GM19328 (cell line): ENCODE data around the gene RABL6.
"Not testable (repeated sequence)": the region's sequence is repeated elsewhere in the genome, so short reads cannot be mapped to it uniquely, and the experiment has no call there.

Source experiments
- ATAC-seq: cut with Tn5 transposase; IDR thresholded peaks from one replicate; pipeline ENCODE4 v1.9.1; 2021; ENCODE audit warnings: mild to moderate bottlenecking, moderate library complexity; ENCODE audit not compliant: unreplicated experiment

RABL6 gene

GRCh38 chr9:136794281-136794999 is 13.3 kb upstream of the RABL6 start:
- ATAC-seq: no peak

- no peak for ATAC-seq
Measured at GRCh38 chr9:136795000-136795348, 12.8 kb upstream of the RABL6 start.

- no peak for ATAC-seq
Measured at GRCh38 chr9:136796238-136796774, 11.4 kb upstream of the RABL6 start, which contains the start of gene CCDC183. Gene CCDC183 (plus strand): TSS chr9:136796338. CDS start chr9:136796398, 60 bp downstream.

- not testable (repeated sequence) for ATAC-seq
Measured at GRCh38 chr9:136796775-136797347, 10.9 kb upstream of the RABL6 start.

- ATAC-seq: no peak
Measured at GRCh38 chr9:136798708-136799078, 9.1 kb upstream of the RABL6 start.

- ATAC-seq: no peak
Measured at GRCh38 chr9:136799079-136799853, 8.5 kb upstream of the RABL6 start.

GRCh38 chr9:136799854-136800657 is 7.7 kb upstream of the RABL6 start:
- ATAC-seq: no peak

- no peak for ATAC-seq
Measured at GRCh38 chr9:136802321-136802720, 5.4 kb upstream of the RABL6 start.

GRCh38 chr9:136803009-136803550 is 4.7 kb upstream of the RABL6 start:
- not testable (repeated sequence) for ATAC-seq

GRCh38 chr9:136803551-136804508 is 3.9 kb upstream of the RABL6 start:
- ATAC-seq: no peak

- ATAC-seq: no peak
Measured at GRCh38 chr9:136804509-136805206, 3.1 kb upstream of the RABL6 start.

GRCh38 chr9:136805207-136805740 is 2.5 kb upstream of the RABL6 start:
- ATAC-seq: no peak

- no peak for ATAC-seq
Measured at GRCh38 chr9:136806067-136806466, 1.7 kb upstream of the RABL6 start.

GRCh38 chr9:136806631-136807201 is 1.0 kb upstream of the RABL6 start:
- no peak for ATAC-seq

- ATAC-seq: peak; percentile 29
Measured at GRCh38 chr9:136808075-136808805, 492 bp downstream of the RABL6 start.

GRCh38 chr9:136808806-136809158 is 1.0 kb downstream of the RABL6 start:
- no peak for ATAC-seq

- no peak for ATAC-seq
Measured at GRCh38 chr9:136814725-136815421, 7.1 kb downstream of the RABL6 start.
